GM23338 (cell line): ENCODE results near the gene TRMT61A. TPM values are rescaled to one million over a fixed set of nuclear protein-coding genes. Genes with fewer than 3 reads are reported as not detected.

ENCODE experiments used
- ATAC-seq: fragments of 200-7000 bp; cut with Tn5 transposase; 3 replicates; pipeline ENCODE4 v1.9.1; 2020
- DNase-seq: peaks from one replicate; pipeline ENCODE4 v3.0.0-alpha.2; 2015; ENCODE audit warnings: low spot score
- H2AFZ ChIP-seq: fragments of 200-600 bp; sonication (generic); 2 replicates; pipeline ENCODE4 v1.8.0; 2016; ENCODE audit warnings: antibody characterized with exemption, mild to moderate bottlenecking, moderate library complexity
- H3F3A ChIP-seq: fragments of 200-600 bp; sonication (generic); replicated peaks from 2 replicates; pipeline ENCODE4 v1.8.0; 2017; ENCODE audit warnings: antibody characterized with exemption, mixed run types, low read depth
- H3K27ac ChIP-seq: fragments of 200-600 bp; sonication (generic); 2 replicates; pipeline ENCODE4 v1.6.1; 2016; ENCODE audit warnings: low read depth
- H3K27me3 ChIP-seq: fragments of 200-600 bp; sonication (generic); 2 replicates; pipeline ENCODE4 v1.8.0; 2016; ENCODE audit warnings: mild to moderate bottlenecking, mixed run types, moderate library complexity; ENCODE audit not compliant: insufficient read depth
- H3K36me3 ChIP-seq: fragments of 200-600 bp; sonication (generic); 2 replicates; pipeline ENCODE4 v1.8.0; 2016; ENCODE audit warnings: mild to moderate bottlenecking; ENCODE audit not compliant: insufficient read depth
- H3K4me1 ChIP-seq: fragments of 200-600 bp; sonication (generic); 2 replicates; pipeline ENCODE4 v1.8.0; 2016; ENCODE audit warnings: mild to moderate bottlenecking, moderate library complexity; ENCODE audit not compliant: insufficient read depth
- H3K4me2 ChIP-seq: fragments of 200-600 bp; sonication (generic); 2 replicates; pipeline ENCODE4 v1.7.1; 2017; ENCODE audit warnings: mixed run types
- H3K4me3 ChIP-seq: fragments of 200-600 bp; sonication (generic); 2 replicates; pipeline ENCODE4 v1.6.1; 2016; ENCODE audit warnings: mixed run types
- H3K79me2 ChIP-seq: fragments of 200-600 bp; sonication (generic); replicated peaks from 2 replicates; pipeline ENCODE4 v1.8.0; 2017; ENCODE audit warnings: mild to moderate bottlenecking; ENCODE audit not compliant: insufficient read depth
- H3K9me2 ChIP-seq: fragments of 200-600 bp; sonication (generic); 2 replicates; pipeline ENCODE4 v1.8.0; 2017; ENCODE audit not compliant: insufficient read depth
- H4K20me1 ChIP-seq: fragments of 200-600 bp; sonication (generic); replicated peaks from 2 replicates; pipeline ENCODE4 v1.8.0; 2017; ENCODE audit warnings: mild to moderate bottlenecking; ENCODE audit not compliant: insufficient read depth
- H3K27ac Mint-ChIP-seq: 2 replicates; pipeline ENCODE4 v1.8.0; 2020; ENCODE audit warnings: inconsistent platforms, mild to moderate bottlenecking, moderate library complexity, mixed read lengths
- H3K27me3 Mint-ChIP-seq: 3 replicates; pipeline ENCODE4 v1.8.0; 2022; ENCODE audit warnings: low read depth, mild to moderate bottlenecking, moderate library complexity, mixed read lengths, inconsistent platforms; ENCODE audit not compliant: insufficient read depth, poor library complexity
- H3K36me3 Mint-ChIP-seq: 3 replicates; pipeline ENCODE4 v1.8.0; 2021; ENCODE audit warnings: low read depth, mild to moderate bottlenecking, inconsistent platforms, moderate library complexity, mixed read lengths
- H3K4me1 Mint-ChIP-seq: 3 replicates; pipeline ENCODE4 v1.8.0; 2020; ENCODE audit warnings: mild to moderate bottlenecking, inconsistent platforms, mixed read lengths
- H3K4me3 Mint-ChIP-seq: 3 replicates; pipeline ENCODE4 v1.8.0; 2021; ENCODE audit warnings: moderate library complexity, mild to moderate bottlenecking, inconsistent platforms, mixed read lengths
- H3K9me3 Mint-ChIP-seq: 3 replicates; pipeline ENCODE4 v1.8.0; 2020; ENCODE audit warnings: moderate library complexity, mild to moderate bottlenecking, inconsistent platforms, mixed read lengths
- CREB1 ChIP-seq: fragments of 250-450 bp; sonication (Bioruptor Pico); IDR thresholded peaks from 2 replicates; pipeline ENCODE4 v1.5.0; 2020; ENCODE audit warnings: low read depth, mild to moderate bottlenecking, moderate library complexity
- ETS1 ChIP-seq: IDR thresholded peaks from 2 replicates; pipeline ENCODE4 v1.6.1; 2016; ENCODE audit warnings: antibody characterized with exemption
- EZH2 ChIP-seq: fragments of 200-600 bp; sonication (generic); IDR thresholded peaks from one replicate; pipeline ENCODE4 v1.8.0; 2017; ENCODE audit warnings: antibody characterized with exemption, mild to moderate bottlenecking, low read depth; ENCODE audit not compliant: unreplicated experiment
- EZH2phosphoT487 ChIP-seq: fragments of 200-600 bp; sonication (generic); IDR thresholded peaks from one replicate; pipeline ENCODE4 v1.8.1; 2018; ENCODE audit warnings: antibody characterized with exemption; ENCODE audit not compliant: unreplicated experiment
- JUNB ChIP-seq: IDR thresholded peaks from one replicate; pipeline ENCODE4 v1.6.1; 2016; ENCODE audit warnings: antibody characterized with exemption; ENCODE audit not compliant: unreplicated experiment
- NANOG ChIP-seq: IDR thresholded peaks from 2 replicates; pipeline ENCODE4 v1.6.1; 2016; ENCODE audit warnings: antibody characterized with exemption, borderline replicate concordance
- POLR2AphosphoS5 ChIP-seq: IDR thresholded peaks from 2 replicates; pipeline ENCODE4 v1.6.1; 2016; ENCODE audit warnings: antibody characterized with exemption, low read depth
- REST ChIP-seq: IDR thresholded peaks from one replicate; pipeline ENCODE4 v1.6.1; 2018; ENCODE audit warnings: antibody characterized with exemption; ENCODE audit not compliant: unreplicated experiment
- STAT1 ChIP-seq: IDR thresholded peaks from one replicate; pipeline ENCODE4 v1.6.1; 2016; ENCODE audit warnings: antibody characterized with exemption; ENCODE audit not compliant: unreplicated experiment
- polyA plus RNA-seq: library from polyadenylated mRNA; unstranded; fragments of >200 nt; fragmentation: Nextera tagmentation; extraction: Ambion mirVana; gene quantifications from 2 replicates; pipeline ENCODE4 v1.2.1, GENCODE V29; 2016
- total RNA-seq: library from RNA; depleted of rRNA; stranded (reverse); fragments of >200 nt; shearing (Covaris generic); gene quantifications from 2 replicates; pipeline ENCODE4 v1.2.3, GENCODE V29; 2014

Gene TRMT61A
- total and polyA plus RNA-seq, 2 experiments from 2014 or later = 13.4 to 28.2 TPM

- Histone ChIP-seq H3K79me2 (no peaks in the 10 kb centered on the region; the same call in 1 of the 2 replicates), H3K4me2 (no peak overlapping the region), H3K27me3 (no peaks in the 10 kb centered on the region), H3F3A (0 out of 2 replicates have a peak, but pooled peaks cover 3% of the 10 kb centered on the region), H3K27ac (no peak overlapping the region; the same call in 1 of the 2 replicates), H4K20me1 (no peaks in the 10 kb centered on the region), H3K9me2 (no peaks in the 10 kb centered on the region), H2AFZ (no peak overlapping the region), H3K4me3 (no peak overlapping the region), H3K4me1 (no peaks in the 10 kb centered on the region), H3K36me3 (peaks cover 20% of the 10 kb centered on the region; the same call in 1 of the 2 replicates)
- Mint-ChIP-seq H3K4me3 (no peak overlapping the region), H3K27ac (no peak overlapping the region), H3K9me3 (no peaks in the 10 kb centered on the region), H3K27me3 (no peaks in the 10 kb centered on the region), H3K4me1 (no peaks in the 10 kb centered on the region), H3K36me3 (peaks cover 16% of the 10 kb centered on the region; the same call in 2 of the 3 replicates)
- TF ChIP-seq ETS1 (no peak), EZH2 (no peak), NANOG (no peak), REST (no peak), POLR2AphosphoS5 (no peak), EZH2phosphoT487 (no peak), CREB1 (no peak), JUNB (no peak)
- no peak for DNase-seq
- ATAC-seq = no peak
These were observed 33.1 kb upstream of the TRMT61A start for GRCh38 chr14:103495854-103496253.

- no peak overlapping the region for H3K27ac ChIP-seq
- Mint-ChIP-seq H3K27me3 (no peaks in the 10 kb centered on the region), H3K36me3 (peaks cover 21% of the 10 kb centered on the region), H3K9me3 (no peaks in the 10 kb centered on the region), H3K4me1 (peaks cover 4% of the 10 kb centered on the region; the same call in 2 of the 3 replicates), H3K4me3 (no peak overlapping the region), H3K27ac (no peak overlapping the region)
- H3K27me3 ChIP-seq = no peaks in the 10 kb centered on the region
- no peaks in the 10 kb centered on the region for H3K4me1 ChIP-seq
- peaks cover 8% of the 10 kb centered on the region; the same call in 1 of the 2 replicates for H3F3A ChIP-seq
- DNase-seq (no peak), ATAC-seq (no peak)
- H3K9me2 ChIP-seq = no peaks in the 10 kb centered on the region
- no peaks in the 10 kb centered on the region; the same call in 1 of the 2 replicates for H4K20me1 ChIP-seq
- no peak overlapping the region for H3K4me2 ChIP-seq
- peaks cover 5% of the 10 kb centered on the region; the same call in 1 of the 2 replicates for H3K79me2 ChIP-seq
- peaks cover 18% of the 10 kb centered on the region for H3K36me3 ChIP-seq
- H3K4me3 ChIP-seq = no peak overlapping the region
- H2AFZ ChIP-seq = no peak overlapping the region
- TF ChIP-seq STAT1 = no peak
- no peak for TF ChIP-seq REST
These were observed 32.2 kb upstream of the TRMT61A start for GRCh38 chr14:103496776-103497175.
